Hematopoietic multipotent progenitor cell treated with erythropoietin and hydrocortisone succinate and interleukin-3 and kit ligand, for 4 days (in vitro differentiated cells): ENCODE measurements around the gene KCNIP2.
"Not testable (repeated sequence)": the region's sequence is repeated elsewhere in the genome, so short reads cannot be mapped to it uniquely, and the experiment has no call there.

ENCODE experiments used
- DNase-seq: peaks from one replicate; pipeline ENCODE4 v3.0.0-alpha.2; 2015

KCNIP2 gene

GRCh38 chr10:101826852-101827434 lies 16.7 kb downstream of the KCNIP2 start:
- no peak for DNase-seq

- peak; percentile 71 for DNase-seq
Observed at GRCh38 chr10:101824736-101825135, 18.9 kb downstream of the KCNIP2 start.

GRCh38 chr10:101818872-101819633 lies 24.5 kb downstream of the KCNIP2 start:
- DNase-seq: no peak

- DNase-seq: peak; percentile 100
Observed at GRCh38 chr10:101818119-101818871, 25.3 kb downstream of the KCNIP2 start, which contains the start of gene OGA. Gene OGA (minus strand): TSS chr10:101818444. CDS start chr10:101818022, 422 bp downstream.

- DNase-seq: peak; percentile 98
Observed at GRCh38 chr10:101817337-101818118, 26.1 kb downstream of the KCNIP2 start.

GRCh38 chr10:101816913-101817336 lies 26.7 kb downstream of the KCNIP2 start:
- DNase-seq: no peak

GRCh38 chr10:101816376-101816775 lies 27.2 kb downstream of the KCNIP2 start:
- no peak for DNase-seq

- no peak for DNase-seq
Observed at GRCh38 chr10:101814466-101815071, 29.0 kb downstream of the KCNIP2 start.

GRCh38 chr10:101812606-101813005 lies 31.0 kb downstream of the KCNIP2 start:
- no peak for DNase-seq

- DNase-seq: no peak
Observed at GRCh38 chr10:101807158-101807557, 36.4 kb downstream of the KCNIP2 start.

GRCh38 chr10:101803511-101803910 lies 40.1 kb downstream of the KCNIP2 start:
- no peak for DNase-seq

- DNase-seq: no peak
Observed at GRCh38 chr10:101797403-101798059, 46.1 kb downstream of the KCNIP2 start.

GRCh38 chr10:101793526-101793925 lies 50.1 kb downstream of the KCNIP2 start:
- DNase-seq: no peak

- DNase-seq: no peak
Observed at GRCh38 chr10:101789686-101790085, 53.9 kb downstream of the KCNIP2 start.

- not testable (repeated sequence) for DNase-seq
Observed at GRCh38 chr10:101789231-101789630, 54.4 kb downstream of the KCNIP2 start.

GRCh38 chr10:101785801-101786200 lies 57.8 kb downstream of the KCNIP2 start:
- no peak for DNase-seq

GRCh38 chr10:101784558-101784957 lies 59.0 kb downstream of the KCNIP2 start:
- DNase-seq: no peak

- DNase-seq: no peak
Observed at GRCh38 chr10:101783736-101784118, 59.9 kb downstream of the KCNIP2 start.

GRCh38 chr10:101782811-101783735 lies 60.5 kb downstream of the KCNIP2 start, which contains the start of gene NPM3:
Gene NPM3 (minus strand): TSS chr10:101783446. CDS start chr10:101783390, 56 bp downstream.
- DNase-seq: peak; percentile 96

GRCh38 chr10:101781984-101782810 lies 61.4 kb downstream of the KCNIP2 start:
- DNase-seq: no peak
